ENCODE results near the gene GRIK1.

Gene GRIK1

DNA sequence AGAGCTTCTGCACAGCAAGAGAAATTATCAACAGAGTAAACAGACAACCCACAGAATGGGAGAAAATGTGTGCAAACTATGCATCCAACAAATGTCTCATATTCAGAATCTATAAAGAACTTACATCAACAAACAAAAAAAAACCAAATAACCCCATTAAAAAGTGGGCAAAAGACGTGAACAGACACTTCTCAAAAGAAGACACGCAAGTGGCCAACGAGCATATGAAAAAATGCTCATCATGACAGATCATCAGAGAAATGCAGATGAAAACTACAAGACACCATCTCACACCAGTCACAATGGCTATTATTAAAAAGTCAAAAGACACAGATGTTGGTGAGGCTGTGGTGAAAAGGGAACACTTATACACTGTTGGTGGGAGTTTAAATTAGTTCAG, 257.0 kb downstream of the GRIK1 start:
- no peak overlapping the region for H3K27ac ChIP-seq
- DNase-seq (ENCODE audit: low read depth, low spot score) = no peak

GRCh38 chr21:29680273-29680672, 259.5 kb downstream of the GRIK1 start:
- no peak for DNase-seq (ENCODE audit: low read depth, low spot score)
- no peak overlapping the region for H3K27ac ChIP-seq

- no peak for DNase-seq (ENCODE audit: low read depth, low spot score)
- no peak overlapping the region for H3K27ac ChIP-seq
These were observed 261.2 kb downstream of the GRIK1 start for GRCh38 chr21:29678626-29679025.

DNA sequence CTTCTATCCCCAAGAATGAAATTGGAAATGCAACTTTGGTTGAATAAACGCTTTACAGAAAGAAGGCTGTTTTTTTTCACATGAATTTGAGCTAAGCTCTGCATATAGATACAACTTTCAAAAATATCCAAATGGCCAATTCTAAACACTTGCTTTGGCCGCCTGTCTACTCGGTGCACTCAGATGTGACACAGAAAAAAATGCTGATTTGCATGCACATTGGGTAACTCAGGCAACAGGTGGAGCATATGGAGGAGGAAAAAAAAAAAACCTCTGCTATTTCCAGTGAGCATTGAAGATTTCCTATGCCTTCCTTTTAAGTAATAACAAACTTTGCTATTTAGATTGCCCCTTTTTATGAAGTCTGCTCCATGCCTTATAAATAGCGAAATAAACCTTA, 262.5 kb downstream of the GRIK1 start:
- DNase-seq (ENCODE audit: low read depth, low spot score) = no peak
- H3K27ac ChIP-seq = no peak overlapping the region

GRCh38 chr21:29676395-29676794, 263.4 kb downstream of the GRIK1 start:
- no peak for DNase-seq (ENCODE audit: low read depth, low spot score)
- H3K27ac ChIP-seq = no peak overlapping the region

GRCh38 chr21:29675451-29675850, 264.3 kb downstream of the GRIK1 start:
- no peak overlapping the region for H3K27ac ChIP-seq
- DNase-seq (ENCODE audit: low read depth, low spot score) = no peak

DNA sequence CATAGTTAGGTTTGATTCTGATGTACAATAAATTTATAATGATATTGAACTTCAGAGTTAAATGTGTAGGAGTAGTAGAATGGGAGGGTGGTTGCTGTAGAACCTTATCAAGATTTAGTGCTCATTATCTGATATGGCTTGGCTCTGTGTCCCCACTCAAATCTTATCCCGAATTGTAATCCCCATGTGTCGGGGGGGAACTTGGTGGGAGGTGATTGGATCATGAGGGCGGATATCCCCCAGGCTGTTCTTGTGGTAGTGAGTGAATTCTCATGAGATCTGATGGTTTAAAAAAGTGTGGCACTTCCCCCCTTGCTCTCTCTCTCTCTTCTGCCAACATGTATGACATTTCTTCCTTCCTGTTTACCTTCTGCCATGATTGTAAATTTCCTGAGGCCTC, 265.5 kb downstream of the GRIK1 start:
- no peak overlapping the region for H3K27ac ChIP-seq
- no peak for DNase-seq (ENCODE audit: low read depth, low spot score)

GRCh38 chr21:29673096-29673610, 266.6 kb downstream of the GRIK1 start:
- no peak overlapping the region for H3K27ac ChIP-seq

GRCh38 chr21:29671728-29672127, 268.1 kb downstream of the GRIK1 start:
- no peak overlapping the region for H3K27ac ChIP-seq
- DNase-seq (ENCODE audit: low read depth, low spot score) = no peak

More at GRCh38 chr21:29673096-29673610, 266.6 kb downstream of the GRIK1 start:
- DNase-seq (ENCODE audit: low read depth, low spot score) = no peak

GRCh38 chr21:29670228-29670627, 269.6 kb downstream of the GRIK1 start:
- H3K27ac ChIP-seq = no peak overlapping the region
- DNase-seq (ENCODE audit: low read depth, low spot score) = no peak

DNA sequence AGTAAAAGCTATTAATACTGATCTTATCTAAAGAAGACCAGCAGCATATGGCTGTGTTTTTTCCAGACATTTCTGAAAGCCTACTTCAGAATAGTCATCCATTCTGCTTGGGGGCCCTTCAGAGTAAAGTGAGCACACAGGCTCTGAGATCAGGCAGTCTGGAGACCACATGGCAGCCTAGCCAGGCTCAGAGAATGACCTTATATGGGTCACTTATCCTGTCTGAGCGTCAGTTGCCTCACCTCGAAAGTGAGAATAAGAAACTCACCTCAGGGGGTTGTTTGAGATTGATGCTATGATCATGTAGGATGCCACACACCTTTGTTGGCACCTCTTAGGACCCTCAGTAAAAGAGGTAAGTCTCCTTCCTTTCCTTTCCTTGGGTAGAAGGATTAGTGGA, 270.4 kb downstream of the GRIK1 start:
- no peak for DNase-seq (ENCODE audit: low read depth, low spot score)
- no peak overlapping the region for H3K27ac ChIP-seq

DNA sequence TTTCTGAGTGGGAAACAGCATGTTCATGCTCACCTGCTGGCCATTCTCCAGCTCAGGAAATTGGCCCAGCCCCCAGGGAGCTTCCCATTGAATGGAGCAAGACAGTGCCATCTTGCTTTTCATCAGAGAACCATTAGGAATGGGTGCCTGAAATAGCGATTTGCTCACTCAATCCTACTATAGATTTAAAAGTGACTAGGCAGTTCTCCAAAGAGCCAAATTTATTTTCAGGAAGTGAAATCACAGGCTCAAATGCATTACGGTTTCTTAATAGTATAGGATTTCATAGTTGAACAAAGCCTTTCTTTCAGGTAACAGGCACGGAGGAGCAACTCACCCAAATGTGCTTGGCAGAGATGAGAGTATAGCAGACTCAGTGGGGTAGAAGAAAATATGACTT, 272.1 kb downstream of the GRIK1 start:
- H3K27ac ChIP-seq = no peak overlapping the region
- no peak for DNase-seq (ENCODE audit: low read depth, low spot score)

DNA sequence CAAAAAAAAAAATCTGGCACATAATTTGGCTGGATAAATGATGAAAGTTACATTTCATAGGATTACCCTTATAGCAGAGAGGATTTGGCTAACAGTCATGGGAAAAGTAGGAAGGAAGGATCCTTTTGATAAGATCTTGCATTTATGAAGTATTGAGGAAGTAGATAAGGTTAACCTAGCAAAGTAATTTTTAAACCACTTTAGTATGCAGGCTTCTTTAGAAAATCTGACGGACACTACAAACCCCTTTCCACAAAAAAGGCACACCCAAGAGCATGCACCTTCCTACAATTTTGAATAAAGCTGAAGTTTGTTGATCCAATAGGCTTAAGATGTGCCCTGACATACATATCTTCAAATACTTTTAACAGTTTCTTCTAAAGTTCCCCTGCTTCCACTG, 275.2 kb downstream of the GRIK1 start:
- H3K27ac ChIP-seq = no peak overlapping the region
- no peak for DNase-seq (ENCODE audit: low read depth, low spot score)

GRCh38 chr21:29661672-29662442, 277.9 kb downstream of the GRIK1 start:
- no peak for DNase-seq (ENCODE audit: low read depth, low spot score)

GRCh38 chr21:29660047-29660720, 279.6 kb downstream of the GRIK1 start:
- no peak for DNase-seq (ENCODE audit: low read depth, low spot score)
- H3K27ac ChIP-seq = no peak overlapping the region

More at GRCh38 chr21:29661672-29662442, 277.9 kb downstream of the GRIK1 start:
- H3K27ac ChIP-seq = no peak overlapping the region

- DNase-seq (ENCODE audit: low read depth, low spot score) = no peak
These were observed 280.9 kb downstream of the GRIK1 start for GRCh38 chr21:29658934-29659203.

GRCh38 chr21:29658177-29658933, 281.4 kb downstream of the GRIK1 start:
- no peak for DNase-seq (ENCODE audit: low read depth, low spot score)
- H3K27ac ChIP-seq = no peak overlapping the region

More at GRCh38 chr21:29658934-29659203, 280.9 kb downstream of the GRIK1 start:
- no peak overlapping the region for H3K27ac ChIP-seq

DNA sequence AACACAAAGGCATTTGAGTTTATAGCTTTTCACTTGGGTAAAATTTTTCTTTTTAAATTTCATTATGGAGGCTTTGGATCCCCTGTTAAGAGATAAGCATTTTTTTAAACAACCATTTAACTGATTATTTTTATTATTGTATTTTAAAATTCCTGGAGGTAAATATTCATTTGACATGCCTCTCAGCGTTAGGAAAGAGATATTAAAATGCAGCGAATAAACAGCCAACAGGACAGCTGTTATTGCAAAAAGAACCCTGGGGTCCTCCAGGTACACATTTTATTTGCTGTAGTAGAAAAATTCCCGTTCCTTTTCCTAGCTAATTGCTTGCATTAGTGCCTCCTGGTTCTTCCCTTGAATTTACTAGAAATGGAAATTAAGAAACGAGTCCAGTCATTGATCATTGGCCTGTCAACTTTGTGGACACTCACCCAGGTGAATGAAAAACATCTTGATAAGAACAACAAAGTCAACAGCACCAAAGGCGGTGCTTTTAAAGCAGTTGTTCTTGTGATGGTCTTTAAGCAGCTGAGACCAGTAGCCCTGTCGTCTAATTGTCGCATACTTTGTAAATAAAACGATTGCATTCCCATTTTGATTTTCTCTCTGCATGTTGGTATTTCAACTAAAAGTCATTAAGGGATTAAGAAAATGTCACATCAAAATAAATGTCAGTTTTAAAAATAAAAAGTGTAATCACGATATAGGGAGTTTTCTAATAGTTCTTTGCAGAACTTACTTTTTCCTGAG, 282.4 kb downstream of the GRIK1 start:
- DNase-seq (ENCODE audit: low read depth, low spot score) = no peak
- H3K27ac ChIP-seq = peak overlapping the region; percentile 64

- peak; percentile 26 for DNase-seq (ENCODE audit: low read depth, low spot score)
- peak overlapping the region; percentile 64 for H3K27ac ChIP-seq
These were observed 283.1 kb downstream of the GRIK1 start for GRCh38 chr21:29656504-29657239.

DNA sequence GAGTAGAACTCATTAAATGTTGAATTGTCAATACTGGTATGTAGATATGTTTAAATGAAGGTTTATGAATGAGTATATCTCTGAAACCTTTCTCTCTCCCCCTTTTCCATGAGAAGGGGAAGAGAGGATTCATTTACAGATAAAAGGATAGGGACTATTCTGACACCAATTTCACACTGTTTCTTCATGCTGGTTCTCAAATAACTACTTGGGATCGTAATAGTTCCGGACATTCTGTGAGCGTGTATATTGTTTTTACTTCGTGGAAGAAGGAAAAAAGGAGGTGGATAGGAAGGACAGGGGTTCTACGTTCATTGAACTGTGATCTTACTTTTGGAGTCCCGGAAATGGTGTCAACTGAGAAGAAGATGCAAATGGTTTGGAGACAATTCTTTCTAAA, 284.2 kb downstream of the GRIK1 start:
- no peak for DNase-seq (ENCODE audit: low read depth, low spot score)

More for the DNA sequence above, 284.2 kb downstream of the GRIK1 start:
- H3K27ac ChIP-seq = no peak overlapping the region
